Measurements from ENCODE around the gene SPRING1.
"Not testable (repeated sequence)": the region's sequence is repeated elsewhere in the genome, so short reads cannot be mapped to it uniquely, and the experiment has no call there.

Gene SPRING1

DNA sequence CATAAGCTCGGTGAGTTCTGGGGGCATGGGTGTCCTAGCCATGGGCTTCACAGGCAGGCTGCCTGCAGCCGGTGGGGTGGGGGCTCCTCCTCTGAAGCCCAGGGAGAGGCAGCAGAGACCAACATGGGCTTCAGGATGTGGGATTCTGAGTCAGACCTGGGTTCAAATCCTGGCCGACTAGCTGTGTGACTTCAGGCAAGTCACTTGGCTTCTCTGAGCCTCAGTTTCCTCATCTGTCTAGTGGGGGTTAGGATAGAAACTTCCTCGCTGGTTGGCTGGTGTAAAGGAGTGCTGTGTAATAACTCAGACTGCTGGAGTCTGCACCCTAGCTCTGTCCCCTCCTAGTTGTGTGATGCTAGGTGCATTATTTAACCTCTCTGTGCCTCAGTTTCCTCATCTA is 12.4 kb upstream of the SPRING1 start:
- Histone ChIP-seq H3K4me2 (no peak overlapping the region), H3K27ac (no peak overlapping the region), H3K4me1 (no peaks in the 10 kb centered on the region), H3K27me3 (no peaks in the 10 kb centered on the region), H4K20me1 (no peaks in the 10 kb centered on the region), H3K9ac (no peak overlapping the region), H3K9me3 (replicated peaks in 1 of 11) (no peaks in the 10 kb centered on the region), H3K4me3 (no peak overlapping the region), H3K36me3 (peaks cover 0 to 10% (median 0%) of the 10 kb centered on the region in 11 experiments; a peak in 8 of 22 replicates)
- no peak for TF ChIP-seq Cebpa-rat (IDR thresholded peaks at IDR 0.05)

DNA sequence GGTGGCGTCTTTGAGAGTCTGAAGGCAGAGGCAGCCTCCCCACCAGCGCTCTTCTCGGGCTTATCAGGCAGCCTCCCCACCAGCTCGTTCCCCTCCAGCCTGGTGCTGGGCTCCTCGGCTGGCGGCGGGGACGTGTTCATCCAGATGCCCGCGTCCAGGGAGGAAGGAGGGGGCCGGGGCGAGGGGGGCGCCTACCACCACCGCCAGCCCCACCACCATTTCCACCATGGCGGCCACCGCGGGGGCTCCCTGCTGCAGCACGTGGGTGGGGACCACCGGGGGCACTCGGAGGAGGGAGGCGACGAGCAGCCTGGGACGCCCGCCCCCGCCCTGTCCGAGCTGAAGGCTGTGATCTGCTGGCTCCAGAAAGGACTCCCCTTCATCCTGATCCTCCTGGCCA is 12.0 kb upstream of the SPRING1 start:
- Histone ChIP-seq H3K9ac (no peak overlapping the region), H4K20me1 (no peaks in the 10 kb centered on the region), H3K4me1 (no peaks in the 10 kb centered on the region), H3K27ac (no peak overlapping the region), H3K27me3 (no peaks in the 10 kb centered on the region), H3K36me3 (peaks cover 0 to 10% (median 0%) of the 10 kb centered on the region in 11 experiments; a peak in 8 of 22 replicates), H3K4me2 (no peak overlapping the region), H3K9me3 (replicated peaks in 1 of 11) (no peaks in the 10 kb centered on the region), H3K4me3 (no peak overlapping the region)
- no peak for TF ChIP-seq Cebpa-rat (IDR thresholded peaks at IDR 0.05)

DNA sequence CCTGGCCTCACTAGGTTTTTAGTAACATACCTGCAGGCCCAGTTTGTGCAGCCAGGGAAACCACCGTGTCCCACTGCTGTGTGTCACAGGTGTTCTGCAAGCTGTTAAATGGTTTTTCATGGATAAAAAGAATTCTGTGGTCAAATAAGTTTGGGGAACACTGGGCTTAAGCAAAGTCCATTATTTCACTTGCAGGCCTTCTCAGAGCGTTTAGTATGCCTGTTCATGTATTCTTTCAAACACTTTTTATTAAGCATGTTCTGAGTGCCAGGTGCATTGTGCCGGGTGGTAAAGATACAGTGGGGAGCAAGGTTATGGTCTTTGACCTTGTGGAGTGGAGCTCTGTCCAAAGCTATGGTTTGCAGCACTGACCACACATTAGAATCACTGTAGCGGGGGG is 7.7 kb upstream of the SPRING1 start:
- no peak overlapping the region for H3K4me2 ChIP-seq
- H3K4me3 ChIP-seq = no peak overlapping the region
- H3K4me1 ChIP-seq = peaks cover 0 to 7% (median 0%) of the 10 kb centered on the region in 10 experiments; a peak in 3 of 20 replicates
- no peak overlapping the region for H3K9ac ChIP-seq
- no peak overlapping the region for H3K27ac ChIP-seq
- TF ChIP-seq Cebpa-rat (IDR thresholded peaks at IDR 0.05) = no peak
- peaks cover 0 to 6% (median 0%) of the 10 kb centered on the region in 11 experiments; a peak in 5 of 22 replicates for H3K36me3 ChIP-seq
- no peaks in the 10 kb centered on the region for H3K27me3 ChIP-seq
- no peaks in the 10 kb centered on the region for H4K20me1 ChIP-seq
- H3K9me3 ChIP-seq (replicated peaks in 1 of 11) = no peaks in the 10 kb centered on the region

DNA sequence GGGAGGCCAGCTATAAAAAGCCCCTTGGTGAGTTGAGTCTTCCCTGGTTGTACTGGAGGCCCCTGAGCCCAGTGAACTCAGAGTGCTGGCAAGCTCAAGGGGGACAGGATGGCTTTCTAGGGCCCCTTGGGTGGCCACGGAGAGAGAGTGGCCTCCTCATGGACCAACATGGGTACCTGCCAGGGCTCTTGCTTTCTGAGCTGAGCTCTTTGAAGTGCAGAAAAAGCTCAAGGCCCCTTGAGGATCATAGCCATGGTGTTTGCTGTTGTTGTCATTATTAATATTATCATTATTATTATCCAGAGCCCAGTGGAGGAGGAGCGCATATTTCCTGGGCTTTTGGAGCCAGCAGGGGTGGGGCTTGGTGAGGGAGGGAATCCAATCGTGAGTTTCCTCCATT is 6.9 kb upstream of the SPRING1 start:
- peaks cover 0 to 7% (median 0%) of the 10 kb centered on the region in 11 experiments; a peak in 4 of 22 replicates for H3K36me3 ChIP-seq
- H3K9ac ChIP-seq = no peak overlapping the region
- TF ChIP-seq Cebpa-rat (IDR thresholded peaks at IDR 0.05) = no peak
- peaks cover 0 to 7% (median 0%) of the 10 kb centered on the region in 10 experiments; a peak in 3 of 20 replicates for H3K4me1 ChIP-seq
- H3K4me2 ChIP-seq = no peak overlapping the region
- no peaks in the 10 kb centered on the region for H3K9me3 ChIP-seq (replicated peaks in 1 of 11)
- H3K27me3 ChIP-seq = no peaks in the 10 kb centered on the region
- no peaks in the 10 kb centered on the region for H4K20me1 ChIP-seq
- H3K4me3 ChIP-seq = no peak overlapping the region
- H3K27ac ChIP-seq = no peak overlapping the region

DNA sequence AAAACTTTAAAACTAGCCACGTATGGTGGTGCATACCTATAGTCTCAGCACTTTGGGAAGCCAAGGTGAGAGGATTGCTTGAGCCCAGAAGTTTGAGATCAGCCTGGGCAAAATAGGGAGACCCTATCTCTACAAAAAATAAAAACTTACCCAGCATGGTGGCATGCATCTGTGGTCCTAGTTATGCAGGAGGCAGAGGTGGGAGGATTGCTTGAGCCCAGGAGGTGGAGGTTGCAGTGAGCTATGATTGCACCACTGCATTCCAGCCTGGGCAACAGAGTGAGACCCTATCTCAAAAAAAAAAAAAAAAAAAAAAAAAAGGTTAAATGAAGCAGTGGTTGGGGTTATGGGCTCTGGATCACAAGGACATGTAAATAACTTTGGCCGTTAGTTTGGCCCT is 4.9 kb upstream of the SPRING1 start:
- H3K27me3 ChIP-seq; H3K4me2 ChIP-seq; H3K36me3 ChIP-seq; H3K9ac ChIP-seq; H3K4me3 ChIP-seq; H3K27ac ChIP-seq; H3K9me3 ChIP-seq (replicated peaks in 1 of 11); H4K20me1 ChIP-seq: not testable (repeated sequence)
- H3K4me1 ChIP-seq = peaks cover 5 to 19% (median 10%) of the 10 kb centered on the region in 10 experiments; a peak in 19 of 20 replicates

DNA sequence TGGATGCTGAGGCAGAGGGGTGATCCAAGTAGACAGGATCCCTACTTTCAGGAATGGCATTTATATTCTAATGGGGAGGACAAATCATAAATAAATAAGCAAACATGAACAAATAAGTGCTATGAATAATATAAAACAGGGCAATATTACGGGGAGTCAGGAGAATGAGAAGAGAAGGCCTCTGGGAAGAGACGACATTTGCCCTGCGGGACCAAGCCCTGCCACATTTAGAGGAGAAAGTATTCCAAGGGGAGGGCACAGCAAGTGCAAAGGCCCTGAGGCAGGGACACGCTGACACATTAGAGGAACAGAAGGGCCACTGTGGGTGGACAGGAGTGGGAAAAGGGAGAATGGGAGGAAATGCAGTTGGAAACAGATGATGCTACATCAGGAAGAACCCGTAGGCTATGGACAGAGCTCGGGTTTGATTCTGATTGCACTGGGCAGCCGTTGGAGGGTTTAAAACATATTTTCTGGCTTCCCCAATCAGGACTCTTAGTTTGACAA is 1.6 kb upstream of the SPRING1 start:
- no peak overlapping the region for H3K9ac ChIP-seq
- peaks cover 0 to 32% (median 25%) of the 10 kb centered on the region in 11 experiments; a peak in 18 of 22 replicates for H4K20me1 ChIP-seq
- H3K27ac ChIP-seq = no peak overlapping the region
- no peak for TF ChIP-seq Cebpa-rat (IDR thresholded peaks at IDR 0.05)
- no peak overlapping the region for H3K4me3 ChIP-seq
- no peaks in the 10 kb centered on the region for H3K9me3 ChIP-seq (replicated peaks in 1 of 11)
- H3K36me3 ChIP-seq = peaks cover 7 to 19% (median 10%) of the 10 kb centered on the region in 11 experiments
- H3K4me2 ChIP-seq = peak overlapping the region in 4 of 11 experiments; percentile 86 to 93 (median 89); a peak in 5 of 22 replicates
- H3K4me1 ChIP-seq = peaks cover 17 to 29% (median 22%) of the 10 kb centered on the region in 10 experiments
- H3K27me3 ChIP-seq = no peaks in the 10 kb centered on the region

DNA sequence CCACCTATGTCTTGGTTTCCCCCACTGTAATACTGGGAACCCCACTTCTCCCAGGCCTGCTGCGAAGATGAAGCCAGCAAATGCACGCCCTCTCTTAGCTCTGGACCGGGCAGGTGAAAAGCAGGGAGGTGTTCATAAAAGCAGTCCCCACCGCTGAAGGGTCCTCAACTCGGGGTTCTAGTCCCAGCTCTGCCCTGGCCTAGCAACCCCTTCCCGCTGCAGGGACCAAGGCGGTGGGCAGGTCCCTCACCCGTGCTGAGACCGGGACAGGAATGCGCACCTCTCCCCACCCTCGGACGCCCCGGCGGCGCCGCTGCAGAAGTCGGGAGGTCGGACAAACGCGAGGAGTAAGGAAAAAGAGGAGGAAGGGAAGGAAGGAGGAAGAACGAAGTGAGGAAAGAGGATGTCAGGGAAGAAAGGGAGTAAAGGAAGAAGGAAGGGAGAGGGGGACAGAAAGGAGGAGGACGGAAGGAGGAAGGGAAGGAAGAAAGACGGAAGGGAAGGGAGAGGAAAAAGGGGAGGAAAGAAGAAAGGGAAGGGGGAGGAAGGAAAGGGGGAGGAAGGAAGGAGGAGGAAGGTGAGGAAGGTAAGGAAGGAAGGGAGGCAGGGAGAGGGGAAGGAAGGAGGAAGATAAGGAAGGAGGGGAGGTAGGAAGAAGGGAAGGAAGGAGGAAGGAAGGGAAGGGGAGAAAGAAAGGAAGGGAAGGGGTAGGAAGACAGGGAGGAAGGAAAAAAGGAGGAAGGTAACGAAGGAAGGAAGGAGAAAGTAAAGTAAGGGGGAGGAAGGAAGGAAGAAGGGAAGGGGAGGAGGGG is 701 bp downstream of the SPRING1 start:
- TF ChIP-seq Cebpa-rat (IDR thresholded peaks at IDR 0.05) = no peak
- H3K27me3 ChIP-seq = no peaks in the 10 kb centered on the region
- H3K36me3 ChIP-seq = peaks cover 21 to 42% (median 30%) of the 10 kb centered on the region in 11 experiments
- peaks cover 9 to 54% (median 43%) of the 10 kb centered on the region in 11 experiments; a peak in 21 of 22 replicates for H4K20me1 ChIP-seq
- H3K27ac ChIP-seq = peak overlapping the region; percentile 74 to 91 (median 85)
- H3K9me3 ChIP-seq (replicated peaks in 1 of 11) = no peaks in the 10 kb centered on the region
- peak overlapping the region; percentile 91 to 99 (median 96) for H3K4me3 ChIP-seq
- peak overlapping the region; percentile 91 to 100 (median 97) for H3K4me2 ChIP-seq
- H3K9ac ChIP-seq = peak overlapping the region; percentile 87 to 95 (median 90)
- peaks cover 17 to 24% (median 20%) of the 10 kb centered on the region in 10 experiments for H3K4me1 ChIP-seq

DNA sequence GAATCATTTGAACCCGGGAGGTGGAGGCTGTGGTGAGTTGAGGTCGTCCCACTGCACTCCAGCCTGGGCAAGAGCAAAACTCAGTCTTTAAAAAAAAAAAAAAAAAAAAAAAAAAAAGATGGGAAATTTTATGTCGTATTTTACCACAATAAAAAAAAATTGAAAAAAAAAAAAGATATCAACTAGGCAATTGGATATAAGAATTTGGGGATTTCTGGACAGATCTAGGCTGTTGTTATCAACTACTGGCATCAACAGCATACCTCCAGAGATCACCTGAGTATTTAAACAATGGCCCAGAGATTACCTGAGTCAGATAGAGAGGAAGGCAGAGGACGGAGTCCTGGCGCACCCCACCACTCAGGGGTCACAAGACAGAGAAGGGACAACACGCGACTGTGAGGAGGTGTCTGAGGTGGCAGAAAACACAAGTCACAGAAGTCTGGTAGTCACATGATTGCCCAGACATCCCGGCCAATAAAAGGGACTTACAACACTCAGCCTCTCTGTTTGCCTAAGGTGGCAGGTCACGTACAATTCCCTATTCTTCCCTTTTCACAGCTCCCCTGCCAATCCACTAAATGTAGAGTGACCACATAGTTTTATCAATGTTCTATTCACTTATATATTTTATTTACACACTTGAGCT is 1.8 kb downstream of the SPRING1 start:
- TF ChIP-seq Cebpa-rat (IDR thresholded peaks at IDR 0.05) = no peak
- Histone ChIP-seq H3K4me1 (peaks cover 17 to 24% (median 20%) of the 10 kb centered on the region in 10 experiments), H3K27ac (no peak overlapping the region), H3K4me2 (peak overlapping the region; percentile 91 to 100 (median 97)), H3K4me3 (peak overlapping the region; percentile 91 to 99 (median 96); a peak in 19 of 20 replicates), H3K36me3 (peaks cover 26 to 52% (median 38%) of the 10 kb centered on the region in 11 experiments), H3K9me3 (replicated peaks in 1 of 11) (no peaks in the 10 kb centered on the region), H4K20me1 (peaks cover 20 to 65% (median 54%) of the 10 kb centered on the region in 11 experiments; a peak in 21 of 22 replicates), H3K9ac (peak overlapping the region in 9 of 11 experiments; percentile 90 to 95 (median 91); a peak in 14 of 22 replicates), H3K27me3 (no peaks in the 10 kb centered on the region)

DNA sequence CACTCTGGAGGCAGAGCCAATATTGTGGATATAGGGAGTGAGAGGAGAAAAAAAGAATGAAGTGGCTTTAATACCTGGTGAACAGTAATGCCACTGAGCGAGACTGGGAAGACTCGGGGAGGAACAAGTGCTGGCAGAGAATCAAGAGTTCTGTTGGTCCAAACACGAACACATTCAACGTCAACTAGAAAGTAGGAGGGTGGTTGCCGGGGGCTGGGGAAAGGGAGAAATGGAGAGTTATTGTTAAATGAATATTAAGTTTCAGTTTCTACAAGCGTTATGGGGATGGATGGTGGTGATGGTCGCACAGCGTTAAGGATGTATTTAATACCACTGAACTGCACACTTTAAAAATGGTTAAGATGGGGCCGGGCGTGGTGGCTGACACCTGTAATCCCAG is 2.8 kb downstream of the SPRING1 start:
- Histone ChIP-seq H3K4me2 (no peak overlapping the region), H3K27me3 (no peaks in the 10 kb centered on the region), H3K4me3 (no peak overlapping the region), H3K4me1 (peaks cover 17 to 24% (median 20%) of the 10 kb centered on the region in 10 experiments), H3K9ac (no peak overlapping the region), H3K27ac (no peak overlapping the region), H4K20me1 (peaks cover 23 to 75% (median 61%) of the 10 kb centered on the region in 11 experiments; a peak in 21 of 22 replicates), H3K36me3 (peaks cover 29 to 54% (median 46%) of the 10 kb centered on the region in 11 experiments), H3K9me3 (replicated peaks in 1 of 11) (no peaks in the 10 kb centered on the region)
- no peak for TF ChIP-seq Cebpa-rat (IDR thresholded peaks at IDR 0.05)

All from BLaER1 treated with 17β-estradiol and CSF1 and Interleukin-3, amounts not matched to agents 10 nM and 100 nM (cell line).